Measurements from ENCODE around the gene R3HDML. TPM values are rescaled to one million over a fixed set of nuclear protein-coding genes. Genes with fewer than 3 reads are reported as not detected.

R3HDML gene
- total and polyA plus RNA-seq, 2 of the 13 experiments (the other 11 are each of a cell fraction or from before 2014, with no cell fraction given): not detected

DNA sequence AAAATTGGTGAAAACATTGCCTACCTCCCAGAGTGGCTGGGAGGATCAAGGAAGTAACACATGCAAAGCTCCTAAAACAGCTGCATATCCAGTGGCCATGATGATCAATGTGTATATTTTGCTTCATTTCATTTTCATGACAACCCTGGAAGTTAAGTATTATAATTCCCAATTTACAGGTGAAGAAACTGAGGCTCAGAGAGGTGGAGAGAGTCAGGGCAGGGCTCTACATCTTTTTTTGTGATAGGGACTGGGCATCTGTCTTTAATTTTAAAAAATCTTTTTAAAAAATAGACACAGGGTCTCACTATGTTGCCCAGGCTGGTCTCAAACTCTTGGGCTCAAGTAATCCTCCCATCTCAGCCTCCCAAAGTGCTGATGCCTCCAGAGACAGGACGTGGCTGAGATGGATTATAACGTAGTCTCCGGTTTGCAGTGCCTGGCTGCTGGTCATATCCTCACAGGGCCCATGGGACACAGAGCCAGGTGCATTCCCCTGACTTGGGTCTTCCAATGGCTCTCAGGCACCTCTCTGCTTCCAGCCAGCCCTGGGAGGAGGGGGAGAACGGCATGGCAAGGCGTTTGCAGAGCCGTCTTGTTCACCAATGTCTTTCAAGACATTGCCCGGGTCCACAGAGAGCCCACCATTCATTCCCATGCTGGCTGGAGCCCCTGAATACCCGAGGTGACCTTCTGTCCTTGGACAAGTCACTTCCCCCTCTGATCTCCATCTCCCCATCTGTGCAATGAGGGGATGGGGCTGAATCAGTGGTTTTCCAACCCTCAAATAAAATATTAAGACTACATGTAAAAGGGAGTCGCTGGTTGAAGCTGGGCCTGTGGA is 57.0 kb downstream of the R3HDML start (continued):
- TF ChIP-seq NFYB (CRISPR knock-in tag; IDR thresholded peaks at IDR 0.05) (no peak; the same call in 1 of the 2 replicates), ZNF563 (CRISPR knock-in tag; IDR thresholded peaks at IDR 0.05) (0 out of 2 replicates have a peak, but pooled peaks have one; percentile 9), DR1 (CRISPR knock-in tag; IDR thresholded peaks at IDR 0.05) (no peak; the same call in 1 of the 2 replicates), ZNF672 (CRISPR knock-in tag; IDR thresholded peaks at IDR 0.05) (no peak), HHEX (CRISPR knock-in tag; IDR thresholded peaks at IDR 0.05) (no peak), ZNF891 (CRISPR knock-in tag; IDR thresholded peaks at IDR 0.05) (no peak; the same call in 1 of the 2 replicates), ARID2 (CRISPR knock-in tag; IDR thresholded peaks at IDR 0.05; ENCODE audit: borderline replicate concordance) (no peak), ATRX (CRISPR knock-in tag; IDR thresholded peaks at IDR 0.05; ENCODE audit: borderline replicate concordance) (no peak), EED (CRISPR knock-in tag; IDR thresholded peaks at IDR 0.05) (no peak), ZNF274 (CRISPR knock-in tag; IDR thresholded peaks at IDR 0.05) (no peak; the same call in 1 of the 2 replicates), GABPB1 (CRISPR knock-in tag; IDR thresholded peaks at IDR 0.05) (no peak), THAP11 (CRISPR knock-in tag; IDR thresholded peaks at IDR 0.05) (no peak), ZNF230 (CRISPR knock-in tag; IDR thresholded peaks at IDR 0.05) (peak; percentile 73; the same call in 1 of the 2 replicates), TGIF2 (CRISPR knock-in tag; IDR thresholded peaks at IDR 0.05) (no peak), PHF5A (CRISPR knock-in tag; IDR thresholded peaks at IDR 0.05; ENCODE audit: low read depth, unreplicated experiment) (no peak), RCOR2 (CRISPR knock-in tag; IDR thresholded peaks at IDR 0.05) (no peak), JUND (CRISPR knock-in tag; IDR thresholded peaks at IDR 0.05) (no peak), JARID2 (CRISPR knock-in tag; IDR thresholded peaks at IDR 0.05; ENCODE audit: insufficient replicate concordance) (no peak), HNRNPK (IDR thresholded peaks at IDR 0.05; ENCODE audit: low read depth, low read length, poor library complexity, severe bottlenecking) (no peak), ZNF460 (CRISPR knock-in tag; IDR thresholded peaks at IDR 0.05; ENCODE audit: borderline replicate concordance) (no peak), MTA1 (CRISPR knock-in tag; IDR thresholded peaks at IDR 0.05; ENCODE audit: borderline replicate concordance) (no peak), PTBP1 (IDR thresholded peaks at IDR 0.05; ENCODE audit: low read depth, low read length, poor library complexity, severe bottlenecking) (no peak), AHR (CRISPR knock-in tag; IDR thresholded peaks at IDR 0.05) (no peak; the same call in 1 of the 2 replicates), ZNF235 (CRISPR knock-in tag; IDR thresholded peaks at IDR 0.05; ENCODE audit: borderline replicate concordance) (peak; percentile 57; the same call in 1 of the 2 replicates)
- TF ChIP-seq, protein P1, sequence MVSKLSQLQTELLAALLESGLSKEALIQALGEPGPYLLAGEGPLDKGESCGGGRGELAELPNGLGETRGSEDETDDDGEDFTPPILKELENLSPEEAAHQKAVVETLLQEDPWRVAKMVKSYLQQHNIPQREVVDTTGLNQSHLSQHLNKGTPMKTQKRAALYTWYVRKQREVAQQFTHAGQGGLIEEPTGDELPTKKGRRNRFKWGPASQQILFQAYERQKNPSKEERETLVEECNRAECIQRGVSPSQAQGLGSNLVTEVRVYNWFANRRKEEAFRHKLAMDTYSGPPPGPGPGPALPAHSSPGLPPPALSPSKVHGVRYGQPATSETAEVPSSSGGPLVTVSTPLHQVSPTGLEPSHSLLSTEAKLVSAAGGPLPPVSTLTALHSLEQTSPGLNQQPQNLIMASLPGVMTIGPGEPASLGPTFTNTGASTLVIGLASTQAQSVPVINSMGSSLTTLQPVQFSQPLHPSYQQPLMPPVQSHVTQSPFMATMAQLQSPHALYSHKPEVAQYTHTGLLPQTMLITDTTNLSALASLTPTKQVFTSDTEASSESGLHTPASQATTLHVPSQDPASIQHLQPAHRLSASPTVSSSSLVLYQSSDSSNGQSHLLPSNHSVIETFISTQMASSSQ (IDR thresholded peaks at IDR 0.05; ENCODE audit: low read depth): no peak
- TF ChIP-seq, protein P1 (CRISPR knock-in tag; IDR thresholded peaks at IDR 0.05; ENCODE audit: borderline replicate concordance): no peak
- TF ChIP-seq, protein P2, sequence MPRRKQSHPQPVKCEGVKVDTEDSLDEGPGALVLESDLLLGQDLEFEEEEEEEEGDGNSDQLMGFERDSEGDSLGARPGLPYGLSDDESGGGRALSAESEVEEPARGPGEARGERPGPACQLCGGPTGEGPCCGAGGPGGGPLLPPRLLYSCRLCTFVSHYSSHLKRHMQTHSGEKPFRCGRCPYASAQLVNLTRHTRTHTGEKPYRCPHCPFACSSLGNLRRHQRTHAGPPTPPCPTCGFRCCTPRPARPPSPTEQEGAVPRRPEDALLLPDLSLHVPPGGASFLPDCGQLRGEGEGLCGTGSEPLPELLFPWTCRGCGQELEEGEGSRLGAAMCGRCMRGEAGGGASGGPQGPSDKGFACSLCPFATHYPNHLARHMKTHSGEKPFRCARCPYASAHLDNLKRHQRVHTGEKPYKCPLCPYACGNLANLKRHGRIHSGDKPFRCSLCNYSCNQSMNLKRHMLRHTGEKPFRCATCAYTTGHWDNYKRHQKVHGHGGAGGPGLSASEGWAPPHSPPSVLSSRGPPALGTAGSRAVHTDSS (CRISPR knock-in tag; conservative IDR thresholded peaks at IDR 0.05): no peak; the same call in 1 of the 2 replicates

Measured in HepG2 (cell line).